AG10803 (cell line): ENCODE results near the gene AZI2.

Experiments
- DNase-seq: peaks from one replicate; pipeline ENCODE4 v3.0.0; 2010; ENCODE audit warnings: low read depth
- H3K4me3 ChIP-seq: 2 replicates; pipeline ENCODE4 v1.5.1; 2011; ENCODE audit warnings: mild to moderate bottlenecking, low read length, control low read depth
- CTCF ChIP-seq: conservative IDR thresholded peaks from 2 replicates; pipeline ENCODE4 v1.5.1; 2011; ENCODE audit warnings: mild to moderate bottlenecking, low read length, control low read depth, inconsistent platforms

The AZI2 gene

GRCh38 chr3:28278918-28279317 is 69.7 kb downstream of the AZI2 start:
- TF ChIP-seq CTCF, result no peak
- DNase-seq, result no peak
- H3K4me3 ChIP-seq, result no peak overlapping the region

- H3K4me3 ChIP-seq, result no peak overlapping the region
- no peak for TF ChIP-seq CTCF
- DNase-seq, result no peak
Measured at GRCh38 chr3:28273837-28274236, 74.8 kb downstream of the AZI2 start.
